Kidney (tissue), 14 donors: ENCODE results near the gene HNF1B. TPM values are rescaled to one million over a fixed set of nuclear protein-coding genes. Genes with fewer than 3 reads are reported as not detected.

ENCODE experiments used
- DNase-seq, 5 donors: peaks; one replicate each; pipeline ENCODE4 v3.0.0-alpha.2; 2013 to 2020
- FAIRE-seq: peaks from 2 replicates; lab custom pipeline; 2012; peaks lifted over from hg19 to GRCh38; lab: Jason Lieb, UNC
- H3K27ac ChIP-seq, 2 donors: one replicate each; pipeline ENCODE4 v1.7.0; 2013; ENCODE audit warnings: low read depth in 2 of 2, low read length in 2 of 2, inconsistent platforms in 1 of 2
- H3K27me3 ChIP-seq: one replicate; pipeline ENCODE4 v1.7.1; 2013; ENCODE audit warnings: low read length, inconsistent platforms; ENCODE audit not compliant: control insufficient read depth, insufficient read depth
- H3K36me3 ChIP-seq, 3 donors: one replicate each; pipeline versions ENCODE4 v1.7.0 to v1.7.1; 2013; ENCODE audit warnings: low read length in 3 of 3, control low read depth in 1 of 3, inconsistent platforms in 1 of 3; ENCODE audit not compliant: insufficient read depth in 3 of 3, control insufficient read depth in 2 of 3
- H3K4me1 ChIP-seq, 3 donors: one replicate each; pipeline versions ENCODE4 v1.7.0 to v1.7.1; 2013; ENCODE audit warnings: low read length in 3 of 3, inconsistent platforms in 1 of 3, low read depth in 1 of 3; ENCODE audit not compliant: control insufficient read depth in 2 of 3, insufficient read depth in 2 of 3
- H3K4me3 ChIP-seq, 3 donors: one replicate each; pipeline versions ENCODE4 v1.7.0 to v1.8.1; 2013; ENCODE audit warnings: low read length in 3 of 3, control low read depth in 1 of 3, inconsistent platforms in 1 of 3
- H3K9ac ChIP-seq, 3 donors: one replicate each; pipeline versions ENCODE4 v1.7.0 to v1.7.1; 2013; ENCODE audit warnings: low read length in 3 of 3, control low read depth in 1 of 3, inconsistent platforms in 1 of 3
- H3K9me3 ChIP-seq, 3 donors: one replicate each; pipeline versions ENCODE4 v1.7.0 to v1.7.1; 2013; ENCODE audit warnings: low read length in 3 of 3, control low read depth in 1 of 3, inconsistent platforms in 1 of 3; ENCODE audit not compliant: control insufficient read depth in 2 of 3, insufficient read depth in 1 of 3
- intact Hi-C: fragments of 100-400 bp; cut with DNase I; formaldehyde crosslinking; loops from one replicate; pipeline ENCODE4 v1.11.1; 2022
- polyA plus RNA-seq: library from polyadenylated mRNA; stranded (reverse); fragments of 350-450 nt; fragmentation: Illumina TruSeq; extraction: RNeasy Lipid Tissue Mini Kit (QIAGEN cat#74804); gene quantifications from one replicate; pipeline ENCODE4 v1.2.3, GENCODE V29; 2014; ENCODE audit warnings: low read depth, low replicate concordance; ENCODE audit not compliant: insufficient read depth
- total RNA-seq: library from RNA; stranded (reverse); fragmentation: NEBNext Ultra II Directional; extraction: Animal tissue kit (Norgen Biotek cat#: 25700); gene quantifications from one replicate; pipeline ENCODE4 v1.2.1, GENCODE V29; 2021
- TF ChIP-seq, protein P1 (sequence below): IDR thresholded peaks from 3 replicates; pipeline ENCODE4 v1.5.1; 2012; ENCODE audit warnings: mild to moderate bottlenecking, moderate library complexity, borderline replicate concordance; ENCODE audit not compliant: insufficient read depth; ENCODE audit errors: extremely low read depth
- donor health status: control.
- donor health status: control.
- donor health status: control.
- donor health status: control.
- donor health status: control.
- donor health status: DM: yes; HTN: yes; CAD: no.
- donor health status: Normal renal cell carcinoma (clear cell type).

Gene HNF1B
- total and polyA plus RNA-seq, 2 donors from 2014 or later = 84.1 to 185 TPM

DNA sequence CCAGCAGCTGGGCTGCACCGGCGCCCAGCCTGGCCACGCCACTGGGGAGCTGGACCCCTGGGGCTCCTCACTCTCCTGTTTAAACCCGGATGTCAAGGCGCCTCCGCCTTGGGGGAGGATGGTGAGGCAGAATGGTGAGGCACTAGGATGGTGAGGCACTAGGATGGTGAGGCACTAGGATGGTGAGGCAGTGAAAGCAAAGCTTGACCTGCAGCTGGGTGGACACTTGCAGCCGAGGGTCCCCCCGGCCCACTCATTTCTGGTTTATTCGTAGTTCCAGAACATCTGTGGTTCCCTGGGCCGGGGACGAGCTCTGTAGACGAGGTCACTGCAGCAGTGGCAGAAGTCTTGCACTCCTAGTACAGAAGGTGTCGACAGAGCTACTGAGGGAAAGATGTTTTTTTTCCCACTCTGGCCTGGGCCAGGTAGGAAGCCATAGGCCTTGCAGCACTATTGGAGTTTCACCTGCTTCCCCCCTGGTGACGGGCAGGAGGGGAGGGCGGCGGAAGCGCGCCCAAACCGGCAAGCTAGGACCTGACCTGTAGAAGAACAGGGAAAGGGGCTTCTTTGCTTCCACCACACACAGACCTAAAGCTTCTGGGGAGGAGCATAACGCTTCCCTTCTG, 1.1 kb upstream of the HNF1B start:
- peaks cover 11% of the 10 kb centered on the region for H3K27me3 ChIP-seq
- intact Hi-C loops = no loop called here
- peaks cover 0 to 8% (median 5%) of the 10 kb centered on the region in 3 donors for H3K4me1 ChIP-seq

DNA sequence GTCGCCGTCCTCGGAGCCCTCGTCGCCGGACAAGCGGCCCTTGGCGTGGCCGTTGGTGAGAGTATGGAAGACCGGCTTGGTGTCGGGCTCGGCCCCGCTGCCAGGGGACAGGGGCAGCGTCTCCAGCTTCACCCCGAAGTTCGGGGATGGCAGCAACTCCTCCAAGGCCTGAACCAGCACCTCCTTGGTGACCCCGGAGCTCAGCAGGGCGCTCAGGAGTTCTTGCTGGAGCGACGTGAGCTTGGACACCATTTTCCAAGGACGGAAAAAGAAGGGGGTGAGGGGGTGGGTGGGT, 279 bp downstream of the HNF1B start:
- Histone ChIP-seq H3K4me1 (peaks cover 0 to 8% (median 3%) of the 10 kb centered on the region in 3 donors), H3K9ac (peak overlapping the region; percentile 27 to 94 (median 71)), H3K27ac (peak overlapping the region; percentile 96), H3K4me3 (peak overlapping the region; percentile 73 to 89 (median 84)), H3K27me3 (peaks cover 13% of the 10 kb centered on the region), H3K36me3 (no peaks in the 10 kb centered on the region), H3K9me3 (no peaks in the 10 kb centered on the region)
- intact Hi-C loops = no loop called here
- TF ChIP-seq, protein P1, sequence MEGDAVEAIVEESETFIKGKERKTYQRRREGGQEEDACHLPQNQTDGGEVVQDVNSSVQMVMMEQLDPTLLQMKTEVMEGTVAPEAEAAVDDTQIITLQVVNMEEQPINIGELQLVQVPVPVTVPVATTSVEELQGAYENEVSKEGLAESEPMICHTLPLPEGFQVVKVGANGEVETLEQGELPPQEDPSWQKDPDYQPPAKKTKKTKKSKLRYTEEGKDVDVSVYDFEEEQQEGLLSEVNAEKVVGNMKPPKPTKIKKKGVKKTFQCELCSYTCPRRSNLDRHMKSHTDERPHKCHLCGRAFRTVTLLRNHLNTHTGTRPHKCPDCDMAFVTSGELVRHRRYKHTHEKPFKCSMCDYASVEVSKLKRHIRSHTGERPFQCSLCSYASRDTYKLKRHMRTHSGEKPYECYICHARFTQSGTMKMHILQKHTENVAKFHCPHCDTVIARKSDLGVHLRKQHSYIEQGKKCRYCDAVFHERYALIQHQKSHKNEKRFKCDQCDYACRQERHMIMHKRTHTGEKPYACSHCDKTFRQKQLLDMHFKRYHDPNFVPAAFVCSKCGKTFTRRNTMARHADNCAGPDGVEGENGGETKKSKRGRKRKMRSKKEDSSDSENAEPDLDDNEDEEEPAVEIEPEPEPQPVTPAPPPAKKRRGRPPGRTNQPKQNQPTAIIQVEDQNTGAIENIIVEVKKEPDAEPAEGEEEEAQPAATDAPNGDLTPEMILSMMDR = no peak
- peak in 1 of 5 donors; percentile 33 for DNase-seq
- no peak for FAIRE-seq

More for the DNA sequence above, 1.1 kb upstream of the HNF1B start:
- Histone ChIP-seq H3K9me3 (no peaks in the 10 kb centered on the region), H3K9ac (peak overlapping the region; percentile 54 to 94 (median 85)), H3K27ac (peak overlapping the region; percentile 96), H3K36me3 (no peaks in the 10 kb centered on the region), H3K4me3 (peak overlapping the region; percentile 73 to 89 (median 84))
- DNase-seq (peak in 2 of 5 donors; percentile 16 to 76), FAIRE-seq (no peak)
- TF ChIP-seq, protein P1 = no peak

DNA sequence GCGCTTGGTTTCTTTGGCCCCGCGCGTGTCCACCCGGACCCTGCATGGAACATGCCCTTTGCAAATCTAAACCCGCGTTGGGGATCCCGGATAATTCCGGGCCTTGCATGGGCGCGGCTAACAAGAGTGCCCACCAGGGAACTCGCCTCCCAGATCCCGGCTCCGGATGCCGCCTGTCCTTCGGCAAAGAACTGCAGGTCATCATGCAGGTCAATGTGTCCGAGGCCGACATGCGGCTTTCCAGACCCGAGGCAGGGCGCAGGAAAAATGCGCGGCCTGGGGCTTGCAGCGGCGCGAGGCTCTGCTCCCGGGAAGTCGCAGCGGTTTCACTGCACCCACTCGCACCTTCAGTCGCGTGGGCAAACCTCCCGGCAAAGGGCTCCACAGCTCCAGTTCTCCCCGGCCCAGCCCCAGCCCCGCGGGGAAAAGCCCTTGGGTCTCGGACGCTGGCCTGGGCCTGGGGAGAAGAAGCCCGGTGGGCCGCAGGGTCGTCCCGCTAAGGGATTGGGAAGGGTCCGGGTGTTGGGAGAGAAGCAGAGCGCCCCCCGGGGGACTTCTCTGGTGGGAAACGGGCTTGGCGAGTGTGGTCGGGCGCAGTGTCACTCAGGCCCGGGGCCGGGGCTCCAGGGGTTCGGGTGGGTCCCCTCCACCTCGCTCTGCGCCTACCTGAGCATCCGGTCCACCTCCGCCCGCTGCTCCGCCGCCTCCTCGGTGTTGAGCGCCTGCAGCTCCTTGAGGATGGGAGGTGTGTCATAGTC, 805 bp downstream of the HNF1B start:
- Histone ChIP-seq H3K36me3 (peaks cover 0 to 4% (median 0%) of the 10 kb centered on the region in 3 donors), H3K27me3 (peaks cover 17% of the 10 kb centered on the region), H3K27ac (peak overlapping the region; percentile 96), H3K9me3 (no peaks in the 10 kb centered on the region), H3K4me3 (peak overlapping the region; percentile 73 to 89 (median 84)), H3K4me1 (peaks cover 0 to 8% (median 6%) of the 10 kb centered on the region in 3 donors), H3K9ac (peak overlapping the region; percentile 27 to 94 (median 71))
- FAIRE-seq (no peak), DNase-seq (peak; percentile 47 to 76 (median 61))
- intact Hi-C loops = no loop called here
- TF ChIP-seq, protein P1 = no peak
